Epidermal melanocyte (primary cell): Measurements from ENCODE around the gene LZTR1.
"Not testable (repeated sequence)": the region's sequence is repeated elsewhere in the genome, so short reads cannot be mapped to it uniquely, and the experiment has no call there.

Experiments
- DNase-seq: peaks from one replicate; pipeline ENCODE4 v3.0.0; 2011; ENCODE audit warnings: low spot score; ENCODE audit not compliant: insufficient read length

The LZTR1 gene

GRCh38 chr22:21032037-21032867 lies 50.2 kb downstream of the LZTR1 start, which contains the start of gene SLC7A4:
SLC7A4 (minus strand) TSS chr22:21032561; CDS start chr22:21031812, 749 bp downstream.
- peak; percentile 31 for DNase-seq

GRCh38 chr22:21032868-21033688 lies 51.0 kb downstream of the LZTR1 start:
- peak; percentile 66 for DNase-seq

- no peak for DNase-seq
These were observed 51.8 kb downstream of the LZTR1 start for GRCh38 chr22:21033895-21034294.

- DNase-seq: no peak
These were observed 52.9 kb downstream of the LZTR1 start for GRCh38 chr22:21034989-21035388.

GRCh38 chr22:21038405-21038804 lies 56.3 kb downstream of the LZTR1 start:
- peak; percentile 55 for DNase-seq

GRCh38 chr22:21039158-21039557 lies 57.1 kb downstream of the LZTR1 start:
- DNase-seq: not testable (repeated sequence)

GRCh38 chr22:21041937-21042336 lies 59.8 kb downstream of the LZTR1 start:
- no peak for DNase-seq

- peak; percentile 4 for DNase-seq
These were observed 61.1 kb downstream of the LZTR1 start for GRCh38 chr22:21042978-21043859.

- peak; percentile 5 for DNase-seq
These were observed 61.9 kb downstream of the LZTR1 start for GRCh38 chr22:21043860-21044535.

- DNase-seq: peak; percentile 17
These were observed 63.0 kb downstream of the LZTR1 start for GRCh38 chr22:21044931-21045584.

GRCh38 chr22:21045585-21046294 lies 63.6 kb downstream of the LZTR1 start, which contains the start of gene LRRC74B:
LRRC74B (plus strand) TSS chr22:21045946; CDS start chr22:21045987, 41 bp downstream.
- peak; percentile 96 for DNase-seq

GRCh38 chr22:21047035-21047661 lies 65.1 kb downstream of the LZTR1 start:
- DNase-seq: peak; percentile 4

- DNase-seq: no peak
These were observed 65.6 kb downstream of the LZTR1 start for GRCh38 chr22:21047730-21048129.

- DNase-seq: not testable (repeated sequence)
These were observed 66.4 kb downstream of the LZTR1 start for GRCh38 chr22:21048448-21048847.
